IPS-18a (cell line): Measurements from ENCODE around the gene CLCF1.
A peak's percentile ranks its signal among the peaks of the same experiment; 100 is the strongest.

Experiments
- H3K27ac ChIP-seq: one replicate; pipeline ENCODE4 v1.5.1; 2013; ENCODE audit warnings: low read length
- H3K27me3 ChIP-seq: one replicate; pipeline ENCODE4 v1.6.1; 2013; ENCODE audit warnings: mild to moderate bottlenecking, low read length; ENCODE audit not compliant: control insufficient read depth, insufficient read depth
- H3K36me3 ChIP-seq: one replicate; pipeline ENCODE4 v1.6.1; 2013; ENCODE audit warnings: low read depth, low read length; ENCODE audit not compliant: control insufficient read depth
- H3K4me1 ChIP-seq: one replicate; pipeline ENCODE4 v1.6.1; 2013; ENCODE audit warnings: low read depth, low read length; ENCODE audit not compliant: control insufficient read depth
- H3K4me3 ChIP-seq: one replicate; pipeline ENCODE4 v1.5.1; 2013; ENCODE audit warnings: low read length
- H3K9ac ChIP-seq: one replicate; pipeline ENCODE4 v1.6.1; 2013; ENCODE audit warnings: mild to moderate bottlenecking, low read length, moderate library complexity
- H3K9me3 ChIP-seq: one replicate; pipeline ENCODE4 v1.6.1; 2013; ENCODE audit warnings: low read depth, low read length; ENCODE audit not compliant: control insufficient read depth

Gene CLCF1

DNA sequence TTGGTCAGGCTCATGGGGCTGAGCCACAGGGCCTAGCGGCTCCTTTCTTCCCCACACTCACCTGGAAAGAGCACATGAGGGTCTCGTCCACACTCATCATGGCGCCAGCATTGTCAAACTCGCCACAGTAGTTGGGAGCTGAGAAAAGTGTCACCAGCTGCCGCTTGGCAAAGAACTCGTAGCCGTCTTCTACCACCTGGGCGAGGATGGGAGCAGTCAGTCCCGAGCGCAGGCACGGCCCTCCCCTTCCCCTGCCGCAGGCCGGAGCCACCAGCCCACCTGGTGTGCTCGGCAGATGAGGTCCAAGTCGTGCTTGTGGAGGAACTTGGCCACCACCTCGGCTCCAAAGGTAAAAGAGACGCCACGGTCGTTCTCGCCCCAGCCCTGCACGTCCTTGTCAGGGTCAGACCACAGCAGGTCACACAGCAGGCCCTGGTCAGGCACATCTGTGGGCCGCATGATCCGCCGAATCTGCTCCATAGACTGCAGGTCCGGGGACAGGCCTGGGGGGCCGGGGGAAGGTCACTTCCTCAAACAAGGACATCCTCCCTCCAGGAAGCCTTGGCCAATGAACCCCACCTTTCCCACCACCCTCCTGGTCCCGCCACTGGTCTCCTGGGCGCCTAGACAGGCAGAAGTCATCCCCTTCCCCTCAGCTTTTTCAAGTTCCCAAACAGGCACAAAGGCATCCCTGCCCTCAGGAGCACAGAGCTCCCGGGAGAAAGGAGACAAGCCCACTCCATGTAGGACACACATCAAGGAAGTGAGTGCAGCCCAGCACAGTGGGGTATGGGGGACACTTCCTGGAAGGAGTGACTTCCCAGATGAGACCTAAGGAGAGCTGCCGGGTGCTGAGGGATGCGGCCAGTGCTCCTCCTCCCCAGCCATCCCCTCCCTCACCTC lies 25.5 kb upstream of the CLCF1 start:
- Histone ChIP-seq H3K27ac (no peak overlapping the region), H3K4me3 (no peak overlapping the region), H3K4me1 (peaks cover 5% of the 10 kb centered on the region), H3K27me3 (no peaks in the 10 kb centered on the region), H3K36me3 (peaks cover 24% of the 10 kb centered on the region), H3K9me3 (no peaks in the 10 kb centered on the region), H3K9ac (no peak overlapping the region)

DNA sequence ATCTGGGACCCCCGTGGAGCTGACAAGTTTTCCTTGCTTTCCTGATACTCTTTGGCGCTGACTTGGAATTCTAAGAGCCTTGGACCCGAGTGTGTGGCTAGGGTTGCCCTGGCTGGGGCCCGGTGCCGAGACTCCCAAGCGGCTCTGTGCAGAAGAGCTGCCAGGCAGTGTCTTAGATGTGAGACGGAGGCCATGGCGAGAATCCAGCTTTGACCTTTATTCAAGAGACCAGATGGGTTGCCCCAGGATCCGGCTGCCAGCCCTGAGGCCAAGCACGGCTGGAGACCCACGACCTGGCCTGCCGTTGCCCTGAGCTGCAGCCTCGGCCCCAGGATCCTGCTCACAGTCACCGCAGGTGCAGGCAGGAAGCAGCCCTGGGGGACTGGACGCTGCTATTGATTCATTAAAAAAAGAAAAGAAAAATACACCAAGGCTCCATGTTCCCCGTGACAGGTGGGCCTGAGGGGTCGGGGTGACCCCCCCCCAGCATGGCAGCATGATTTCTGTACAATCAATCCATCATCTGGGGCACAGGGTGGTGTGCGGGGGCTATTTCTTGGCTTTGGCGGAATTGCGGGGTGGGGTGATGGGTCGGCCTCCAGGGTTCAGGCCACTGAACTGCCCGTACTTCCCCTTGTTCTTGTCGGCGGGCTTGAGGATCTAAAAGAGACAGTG lies 24.7 kb upstream of the CLCF1 start:
- H3K4me3 ChIP-seq: no peak overlapping the region
- H3K9me3 ChIP-seq: no peaks in the 10 kb centered on the region
- no peak overlapping the region for H3K9ac ChIP-seq
- H3K27ac ChIP-seq: no peak overlapping the region
- peaks cover 5% of the 10 kb centered on the region for H3K4me1 ChIP-seq
- H3K36me3 ChIP-seq: peaks cover 24% of the 10 kb centered on the region
- no peaks in the 10 kb centered on the region for H3K27me3 ChIP-seq

DNA sequence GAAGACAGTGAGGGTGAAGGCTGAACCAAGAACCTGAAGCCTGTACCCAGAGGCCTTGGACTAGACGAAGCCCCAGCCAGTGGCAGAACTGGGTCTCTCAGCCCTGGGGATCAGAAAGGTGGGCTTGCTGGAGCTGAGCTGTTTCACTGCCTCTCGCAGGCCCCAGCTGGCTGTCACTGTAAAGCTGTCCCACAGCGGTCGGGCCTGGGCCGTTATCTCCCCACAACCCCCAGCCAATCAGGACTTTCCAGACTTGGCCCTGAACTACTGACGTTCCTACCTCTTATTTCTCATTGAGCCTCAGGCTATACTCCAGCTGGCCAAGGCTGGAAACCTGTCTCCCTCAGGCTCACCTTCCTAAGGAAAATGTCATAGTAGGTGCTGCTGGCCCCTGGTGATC lies 24.1 kb upstream of the CLCF1 start:
- Histone ChIP-seq H3K4me1 (peaks cover 5% of the 10 kb centered on the region), H3K27me3 (peaks cover under 1% of the 10 kb centered on the region), H3K27ac (no peak overlapping the region), H3K36me3 (peaks cover 24% of the 10 kb centered on the region), H3K9ac (no peak overlapping the region), H3K9me3 (no peaks in the 10 kb centered on the region), H3K4me3 (no peak overlapping the region)

DNA sequence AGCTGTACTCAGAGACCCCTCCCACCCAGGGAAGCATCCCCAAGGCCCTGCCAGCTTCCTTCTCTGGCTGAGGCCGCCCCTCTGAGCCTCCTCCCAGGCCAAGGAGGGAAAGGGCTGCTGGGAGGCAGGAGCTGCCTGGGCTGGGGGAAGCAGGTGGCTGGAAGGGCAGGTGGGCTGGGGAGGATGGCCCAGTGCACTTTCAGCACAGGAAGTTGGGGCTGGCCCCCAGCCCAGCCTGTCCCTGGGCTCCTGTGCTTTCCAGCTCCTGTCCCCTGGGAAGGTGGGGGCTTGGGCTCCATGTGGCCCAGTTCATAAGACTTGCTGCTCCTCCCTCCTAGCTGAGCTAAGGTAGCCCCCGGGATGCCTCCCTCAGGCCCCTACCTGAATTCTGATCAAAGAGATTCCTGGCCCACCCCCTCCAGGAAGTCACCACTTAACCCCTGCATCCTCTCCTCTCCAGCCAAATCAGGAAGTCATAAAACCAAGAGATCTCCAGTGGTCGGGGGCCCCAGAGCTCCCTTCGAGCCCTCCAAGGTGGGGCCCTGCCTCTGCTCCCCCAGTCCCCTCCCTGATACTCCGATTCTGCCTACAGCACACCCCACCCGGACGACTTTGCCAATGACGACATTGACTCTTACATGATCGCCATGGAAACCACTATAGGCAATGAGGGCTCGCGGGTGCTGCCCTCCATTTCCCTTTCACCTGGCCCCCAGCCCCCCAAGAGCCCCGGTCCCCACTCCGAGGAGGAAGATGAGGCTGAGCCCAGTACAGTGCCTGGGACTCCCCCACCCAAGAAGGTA lies 23.4 kb upstream of the CLCF1 start:
- peaks cover 24% of the 10 kb centered on the region for H3K36me3 ChIP-seq
- no peak overlapping the region for H3K27ac ChIP-seq
- H3K9me3 ChIP-seq: no peaks in the 10 kb centered on the region
- H3K4me3 ChIP-seq: no peak overlapping the region
- H3K9ac ChIP-seq: no peak overlapping the region
- H3K4me1 ChIP-seq: no peaks in the 10 kb centered on the region
- H3K27me3 ChIP-seq: peaks cover 5% of the 10 kb centered on the region

DNA sequence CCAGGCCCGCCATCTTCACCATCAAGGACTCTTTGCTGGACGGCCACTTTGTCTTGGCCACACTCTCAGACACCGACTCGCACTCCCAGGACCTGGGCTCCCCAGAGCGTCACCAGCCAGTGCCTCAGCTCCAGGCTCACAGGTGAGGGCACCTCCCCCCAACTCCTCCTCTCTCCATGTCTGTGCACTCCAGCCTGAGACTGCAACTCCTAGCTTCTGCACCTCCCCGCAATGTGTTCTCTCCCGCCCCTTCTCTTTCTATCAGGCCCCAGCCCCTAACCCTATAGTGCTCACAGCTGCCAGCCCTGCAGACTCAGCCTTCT lies 22.8 kb upstream of the CLCF1 start:
- Histone ChIP-seq H3K27me3 (peaks cover 5% of the 10 kb centered on the region), H3K9me3 (no peaks in the 10 kb centered on the region), H3K27ac (no peak overlapping the region), H3K4me1 (no peaks in the 10 kb centered on the region), H3K9ac (no peak overlapping the region), H3K36me3 (peaks cover 24% of the 10 kb centered on the region), H3K4me3 (no peak overlapping the region)

DNA sequence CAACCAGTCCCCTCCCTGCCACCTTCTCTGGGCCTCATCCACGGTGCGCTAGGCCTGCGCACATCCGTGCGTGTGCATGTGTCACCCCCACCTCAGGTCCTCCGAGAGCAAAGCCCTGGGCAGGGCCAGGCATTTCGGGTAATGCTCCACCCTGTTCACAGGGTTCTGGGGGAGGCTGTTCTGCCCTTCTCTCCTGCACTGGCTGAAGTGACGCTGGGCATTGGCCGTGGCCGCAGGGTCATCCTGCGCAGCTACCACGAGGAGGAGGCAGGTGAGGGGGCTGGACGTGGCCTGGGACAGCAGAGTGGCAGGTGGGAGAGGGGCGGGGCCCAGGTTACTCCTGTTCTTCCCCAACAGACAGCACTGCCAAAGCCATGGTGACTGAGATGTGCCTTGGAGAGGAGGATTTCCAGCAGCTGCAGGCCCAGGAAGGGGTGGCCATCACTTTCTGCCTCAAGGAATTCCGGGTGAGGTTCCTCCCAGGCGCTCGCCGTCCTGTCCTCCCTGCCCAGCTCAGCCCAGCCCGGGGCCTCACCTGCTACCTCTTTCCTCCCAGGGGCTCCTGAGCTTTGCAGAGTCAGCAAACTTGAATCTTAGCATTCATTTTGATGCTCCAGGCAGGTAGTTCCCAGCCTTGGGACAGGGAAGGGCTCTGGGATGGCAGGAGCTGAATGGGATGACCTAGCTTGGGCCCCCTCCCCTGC lies 22.3 kb upstream of the CLCF1 start:
- H3K9ac ChIP-seq: no peak overlapping the region
- H3K27me3 ChIP-seq: peaks cover 5% of the 10 kb centered on the region
- H3K4me1 ChIP-seq: no peaks in the 10 kb centered on the region
- no peak overlapping the region for H3K4me3 ChIP-seq
- H3K36me3 ChIP-seq: peaks cover 24% of the 10 kb centered on the region
- no peaks in the 10 kb centered on the region for H3K9me3 ChIP-seq
- H3K27ac ChIP-seq: no peak overlapping the region

DNA sequence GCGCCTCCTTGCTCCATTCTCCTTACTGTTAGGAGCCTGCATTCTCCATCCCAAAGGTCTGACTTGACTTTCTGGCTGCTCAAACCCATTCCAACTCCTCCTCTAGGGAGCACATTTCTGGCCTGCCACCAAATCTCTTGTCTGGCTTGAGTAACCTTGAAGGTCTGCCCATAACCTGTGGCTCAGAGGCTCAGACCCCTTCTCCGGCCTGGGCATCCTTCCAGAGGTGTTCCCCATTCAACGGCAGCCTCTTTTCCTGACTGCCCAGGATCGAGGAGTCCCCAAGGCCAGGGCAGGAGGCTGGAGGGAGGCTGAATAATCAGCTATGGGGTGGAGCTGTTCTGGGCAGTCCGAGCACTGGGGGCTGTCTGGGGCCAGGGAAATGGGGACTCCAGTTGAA lies 20.6 kb upstream of the CLCF1 start:
- no peaks in the 10 kb centered on the region for H3K4me1 ChIP-seq
- peaks cover 5% of the 10 kb centered on the region for H3K27me3 ChIP-seq
- H3K36me3 ChIP-seq: peaks cover 19% of the 10 kb centered on the region
- H3K9ac ChIP-seq: no peak overlapping the region
- H3K9me3 ChIP-seq: no peaks in the 10 kb centered on the region
- H3K4me3 ChIP-seq: no peak overlapping the region
- no peak overlapping the region for H3K27ac ChIP-seq

DNA sequence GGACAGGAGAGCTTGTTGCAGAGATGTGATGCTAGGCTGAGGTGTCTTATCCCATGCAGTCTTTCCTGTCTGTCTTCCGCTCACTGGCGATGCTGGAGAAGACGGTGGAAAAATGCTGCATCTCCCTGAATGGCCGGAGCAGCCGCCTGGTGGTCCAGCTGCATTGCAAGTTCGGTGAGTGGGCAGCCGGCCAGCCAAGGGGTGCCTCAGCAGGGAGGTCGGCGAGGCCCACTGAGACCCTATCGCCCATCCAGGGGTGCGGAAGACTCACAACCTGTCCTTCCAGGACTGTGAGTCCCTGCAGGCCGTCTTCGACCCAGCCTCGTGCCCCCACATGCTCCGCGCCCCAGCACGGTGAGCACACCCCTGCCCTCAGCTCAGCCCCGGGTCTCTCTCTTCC lies 20.0 kb upstream of the CLCF1 start:
- Histone ChIP-seq H3K9me3 (no peaks in the 10 kb centered on the region), H3K27me3 (peaks cover 5% of the 10 kb centered on the region), H3K4me1 (no peaks in the 10 kb centered on the region), H3K36me3 (peaks cover 14% of the 10 kb centered on the region), H3K9ac (no peak overlapping the region), H3K27ac (no peak overlapping the region), H3K4me3 (no peak overlapping the region)

DNA sequence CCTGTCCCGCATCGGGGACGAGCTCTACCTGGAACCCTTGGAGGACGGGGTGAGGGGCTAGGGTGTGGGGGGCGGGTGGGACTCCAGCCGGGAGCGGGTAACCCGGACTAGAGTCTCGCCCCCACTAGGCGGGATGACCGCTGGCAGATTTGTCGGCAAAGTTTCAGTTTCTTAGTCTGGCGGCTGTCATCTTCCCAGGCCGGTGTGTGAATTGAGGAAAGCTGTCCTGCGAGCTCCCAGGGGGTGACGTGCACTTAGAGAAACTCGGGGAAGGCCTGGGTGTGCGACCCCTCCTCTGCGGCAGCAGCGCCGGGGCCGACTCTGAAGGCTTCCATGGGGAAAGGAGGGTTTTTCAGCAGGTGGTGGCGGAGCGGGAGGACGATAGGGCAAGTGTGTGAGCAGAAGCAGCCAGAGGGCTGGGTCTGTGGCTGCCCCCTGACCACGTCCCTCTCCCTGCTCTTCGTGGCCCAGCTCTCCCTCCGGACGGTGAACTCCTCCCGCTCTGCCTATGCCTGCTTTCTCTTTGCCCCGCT lies 18.9 kb upstream of the CLCF1 start:
- H3K36me3 ChIP-seq: peaks cover 3% of the 10 kb centered on the region
- H3K9me3 ChIP-seq: no peaks in the 10 kb centered on the region
- H3K27me3 ChIP-seq: peaks cover 5% of the 10 kb centered on the region
- no peaks in the 10 kb centered on the region for H3K4me1 ChIP-seq
- peak overlapping the region; percentile 67 for H3K4me3 ChIP-seq
- H3K27ac ChIP-seq: no peak overlapping the region
- H3K9ac ChIP-seq: peak overlapping the region; percentile 62

DNA sequence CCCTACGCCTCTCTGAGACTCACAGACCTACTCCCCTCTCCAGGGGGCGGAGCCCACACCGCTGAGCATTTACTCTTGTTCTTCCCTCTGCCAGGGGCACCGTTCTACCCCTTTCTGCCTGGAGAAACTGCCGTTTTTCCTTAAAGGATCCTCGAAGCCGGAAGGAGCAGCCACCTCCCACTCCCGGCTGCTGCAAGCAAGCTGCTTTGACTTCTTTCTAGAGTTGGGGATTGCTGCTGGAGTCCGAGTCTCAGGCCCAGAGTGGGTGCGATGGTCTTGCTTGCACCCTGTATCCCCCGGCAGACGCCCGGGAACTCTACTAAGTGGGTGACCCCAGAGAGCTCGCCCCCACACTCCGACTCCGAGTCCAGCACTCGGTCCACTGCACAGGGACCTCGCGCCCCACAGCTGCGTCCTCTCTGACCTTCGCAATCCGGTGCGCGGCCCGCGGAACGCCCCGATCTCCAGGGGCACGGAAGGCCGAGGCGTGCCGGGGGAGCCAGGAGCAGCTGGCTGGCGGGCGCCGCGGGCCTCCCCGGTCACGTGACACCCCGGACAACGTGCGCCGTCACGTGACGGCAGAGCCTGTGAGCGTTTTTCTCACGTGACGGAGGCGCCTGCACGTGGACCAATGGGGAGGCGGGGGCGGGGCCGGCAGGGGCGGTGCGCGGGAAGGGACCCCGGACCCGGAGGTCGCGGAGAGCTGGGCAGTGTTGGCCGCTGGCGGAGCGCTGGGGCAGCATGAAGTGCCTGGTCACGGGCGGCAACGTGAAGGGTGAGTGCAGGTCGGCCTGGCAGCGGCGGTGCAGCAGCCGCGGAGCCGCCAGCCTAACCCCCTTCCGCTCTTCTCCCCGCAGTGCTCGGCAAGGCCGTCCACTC lies 18.1 kb upstream of the CLCF1 start, which contains the start of gene RAD9A:
TSS of gene RAD9A (plus strand) at position 683 of the 879 bp plus-strand sequence. CDS start at position 742, 59 bp downstream.
- Histone ChIP-seq H3K4me3 (peak within 1 kb of the TSS; percentile 67), H3K27me3 (peaks cover 5% of the 10 kb centered on the region), H3K4me1 (no peaks in the 10 kb centered on the region), H3K9ac (peak within 1 kb of the TSS; percentile 62), H3K27ac (no peak within 1 kb of the TSS), H3K9me3 (no peaks in the 10 kb centered on the region), H3K36me3 (peaks cover 3% of the 10 kb centered on the region)
